DOHH2 (cell line): ENCODE results near the gene TM9SF4.

Experiments
- H3F3A ChIP-seq: fragments of 200-600 bp; sonication (generic), shearing (Covaris generic); 2 replicates; pipeline ENCODE4 v1.6.0; 2016; ENCODE audit warnings: antibody characterized with exemption, mild to moderate bottlenecking; ENCODE audit not compliant: control insufficient read depth, insufficient read depth
- H3K27ac ChIP-seq: fragments of 200-600 bp; sonication (generic); 2 replicates; pipeline ENCODE4 v1.5.1; 2014; ENCODE audit warnings: low read depth, mild to moderate bottlenecking, low read length, moderate library complexity
- H3K27me3 ChIP-seq: fragments of 200-600 bp; sonication (generic); 2 replicates; pipeline ENCODE4 v1.6.1; 2014; ENCODE audit warnings: mild to moderate bottlenecking, low read length, mixed read lengths; ENCODE audit not compliant: control insufficient read depth
- H3K36me3 ChIP-seq: fragments of 200-600 bp; sonication (generic); 2 replicates; pipeline ENCODE4 v1.6.1; 2014; ENCODE audit warnings: mild to moderate bottlenecking, low read length, moderate library complexity, mixed read lengths; ENCODE audit not compliant: control insufficient read depth
- H3K4me1 ChIP-seq: fragments of 200-600 bp; sonication (generic); 2 replicates; pipeline ENCODE4 v1.6.1; 2014; ENCODE audit warnings: mild to moderate bottlenecking, low read length, mixed read lengths; ENCODE audit not compliant: control insufficient read depth
- H3K4me2 ChIP-seq: fragments of 200-600 bp; sonication (generic); 2 replicates; pipeline ENCODE4 v1.6.0; 2014; ENCODE audit warnings: mild to moderate bottlenecking, low read length, moderate library complexity
- H3K4me3 ChIP-seq: fragments of 200-600 bp; sonication (generic); 2 replicates; pipeline ENCODE4 v1.5.1; 2014; ENCODE audit warnings: mild to moderate bottlenecking, low read length, mixed read lengths
- H3K79me2 ChIP-seq: fragments of 200-600 bp; sonication (generic); 2 replicates; pipeline ENCODE4 v1.6.1; 2014; ENCODE audit warnings: mild to moderate bottlenecking, low read length, mixed read lengths; ENCODE audit not compliant: control insufficient read depth
- H3K9me2 ChIP-seq: fragments of 200-600 bp; sonication (generic); replicated peaks from 2 replicates; pipeline ENCODE4 v1.6.1; 2014; ENCODE audit warnings: mild to moderate bottlenecking, low read length, mixed read lengths; ENCODE audit not compliant: control insufficient read depth
- H3K9me3 ChIP-seq: fragments of 200-600 bp; sonication (generic); 2 replicates; pipeline ENCODE4 v1.6.1; 2014; ENCODE audit warnings: antibody characterized with exemption, low read length, mixed read lengths; ENCODE audit not compliant: control insufficient read depth, insufficient read depth
- H4K20me1 ChIP-seq: fragments of 200-600 bp; sonication (generic); 2 replicates; pipeline ENCODE4 v1.6.0; 2014; ENCODE audit warnings: low read depth, mild to moderate bottlenecking, antibody characterized with exemption, low read length, moderate library complexity; ENCODE audit not compliant: control insufficient read depth, insufficient read depth
- CTCF ChIP-seq: fragments of 200-600 bp; sonication (generic); IDR thresholded peaks from one replicate; pipeline ENCODE4 v1.5.1; 2014; ENCODE audit warnings: antibody characterized with exemption, mild to moderate bottlenecking, low read depth, low read length; ENCODE audit not compliant: poor library complexity, severe bottlenecking
- EZH2phosphoT487 ChIP-seq: fragments of 200-600 bp; sonication (generic); IDR thresholded peaks from 2 replicates; pipeline ENCODE4 v1.6.1; 2017; ENCODE audit warnings: borderline replicate concordance, mild to moderate bottlenecking, antibody characterized with exemption, low read length, moderate library complexity, mixed read lengths

The TM9SF4 gene

GRCh38 chr20:32123088-32123487 lies 13.6 kb downstream of the TM9SF4 start:
- Histone ChIP-seq H3K9me2 (no peaks in the 10 kb centered on the region), H3K4me1 (peaks cover 10% of the 10 kb centered on the region), H3K4me3 (no peak overlapping the region), H4K20me1 (peaks cover 9% of the 10 kb centered on the region; the same call in 1 of the 2 replicates), H3K9me3 (no peaks in the 10 kb centered on the region), H3K36me3 (peaks cover 9% of the 10 kb centered on the region), H3K79me2 (peaks cover 71% of the 10 kb centered on the region), H3K27me3 (no peaks in the 10 kb centered on the region), H3K27ac (no peak overlapping the region), H3F3A (peaks cover 2% of the 10 kb centered on the region; the same call in 1 of the 2 replicates), H3K4me2 (no peak overlapping the region)
- TF ChIP-seq EZH2phosphoT487 (no peak), CTCF (no peak)

GRCh38 chr20:32124916-32125454 lies 15.5 kb downstream of the TM9SF4 start:
- Histone ChIP-seq H3K4me3 (no peak overlapping the region), H3K27ac (no peak overlapping the region), H3K9me2 (no peaks in the 10 kb centered on the region), H3K4me1 (peaks cover 10% of the 10 kb centered on the region), H3K9me3 (no peaks in the 10 kb centered on the region), H3K27me3 (no peaks in the 10 kb centered on the region), H3K4me2 (no peak overlapping the region), H3K36me3 (peaks cover 12% of the 10 kb centered on the region), H3K79me2 (peaks cover 73% of the 10 kb centered on the region), H3F3A (no peaks in the 10 kb centered on the region), H4K20me1 (peaks cover 9% of the 10 kb centered on the region; the same call in 1 of the 2 replicates)
- TF ChIP-seq EZH2phosphoT487 (no peak), CTCF (no peak)

- H4K20me1 ChIP-seq, result peaks cover 12% of the 10 kb centered on the region
- no peaks in the 10 kb centered on the region for H3K9me2 ChIP-seq
- H3K4me3 ChIP-seq, result no peak overlapping the region
- H3K4me2 ChIP-seq, result no peak overlapping the region
- no peaks in the 10 kb centered on the region for H3F3A ChIP-seq
- no peak overlapping the region for H3K27ac ChIP-seq
- H3K4me1 ChIP-seq, result peaks cover 10% of the 10 kb centered on the region
- peaks cover 73% of the 10 kb centered on the region for H3K79me2 ChIP-seq
- H3K9me3 ChIP-seq, result no peaks in the 10 kb centered on the region
- no peaks in the 10 kb centered on the region for H3K27me3 ChIP-seq
- TF ChIP-seq CTCF (no peak), EZH2phosphoT487 (no peak)
- H3K36me3 ChIP-seq, result peaks cover 12% of the 10 kb centered on the region
Observed at GRCh38 chr20:32125506-32125905, 16.0 kb downstream of the TM9SF4 start.

GRCh38 chr20:32126919-32127318 lies 17.4 kb downstream of the TM9SF4 start:
- no peak overlapping the region for H3K27ac ChIP-seq
- no peaks in the 10 kb centered on the region for H3F3A ChIP-seq
- H4K20me1 ChIP-seq, result peaks cover 13% of the 10 kb centered on the region
- TF ChIP-seq EZH2phosphoT487 (no peak), CTCF (no peak)
- no peaks in the 10 kb centered on the region for H3K27me3 ChIP-seq
- H3K79me2 ChIP-seq, result peaks cover 81% of the 10 kb centered on the region
- H3K4me1 ChIP-seq, result peaks cover 10% of the 10 kb centered on the region
- H3K4me2 ChIP-seq, result no peak overlapping the region
- peaks cover 12% of the 10 kb centered on the region for H3K36me3 ChIP-seq
- H3K9me3 ChIP-seq, result no peaks in the 10 kb centered on the region
- no peak overlapping the region for H3K4me3 ChIP-seq
- no peaks in the 10 kb centered on the region for H3K9me2 ChIP-seq
